D721Med (cell line): Measurements from ENCODE around the gene ZFHX3.

ENCODE experiments used
- DNase-seq: peaks from one replicate; pipeline ENCODE4 v3.0.0; 2011; ENCODE audit warnings: low spot score; ENCODE audit not compliant: insufficient read length
- FAIRE-seq: peaks from 2 replicates; lab custom pipeline; 2011; peaks lifted over from hg19 to GRCh38; lab: Jason Lieb, UNC
- TF ChIP-seq, protein P1 (sequence below): IDR thresholded peaks from 2 replicates; pipeline ENCODE4 v1.5.1; 2012; ENCODE audit warnings: mild to moderate bottlenecking, control low read depth; ENCODE audit not compliant: insufficient read depth; ENCODE audit errors: missing control alignments

ZFHX3 gene

DNA sequence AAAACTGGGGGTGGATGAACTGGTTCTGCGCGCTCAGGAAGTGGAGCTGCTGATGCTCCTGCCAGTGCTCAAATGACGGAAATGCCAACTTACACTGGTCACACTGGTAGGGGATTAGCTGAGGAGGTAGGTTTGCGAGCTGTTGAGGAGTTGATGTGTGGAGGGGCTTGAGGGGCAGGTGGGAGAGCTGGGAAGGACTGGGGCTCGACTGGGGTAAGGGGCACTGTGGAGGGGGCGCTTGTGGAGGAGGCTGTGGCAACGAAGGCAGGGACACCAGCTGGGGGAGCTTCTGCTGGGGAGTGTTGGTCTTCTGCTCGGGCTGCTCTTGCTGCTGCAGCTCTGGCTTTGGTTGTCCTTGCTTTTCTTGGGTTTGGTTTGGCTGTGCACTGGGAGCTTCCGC is 252.9 kb downstream of the ZFHX3 start:
- TF ChIP-seq, protein P1, sequence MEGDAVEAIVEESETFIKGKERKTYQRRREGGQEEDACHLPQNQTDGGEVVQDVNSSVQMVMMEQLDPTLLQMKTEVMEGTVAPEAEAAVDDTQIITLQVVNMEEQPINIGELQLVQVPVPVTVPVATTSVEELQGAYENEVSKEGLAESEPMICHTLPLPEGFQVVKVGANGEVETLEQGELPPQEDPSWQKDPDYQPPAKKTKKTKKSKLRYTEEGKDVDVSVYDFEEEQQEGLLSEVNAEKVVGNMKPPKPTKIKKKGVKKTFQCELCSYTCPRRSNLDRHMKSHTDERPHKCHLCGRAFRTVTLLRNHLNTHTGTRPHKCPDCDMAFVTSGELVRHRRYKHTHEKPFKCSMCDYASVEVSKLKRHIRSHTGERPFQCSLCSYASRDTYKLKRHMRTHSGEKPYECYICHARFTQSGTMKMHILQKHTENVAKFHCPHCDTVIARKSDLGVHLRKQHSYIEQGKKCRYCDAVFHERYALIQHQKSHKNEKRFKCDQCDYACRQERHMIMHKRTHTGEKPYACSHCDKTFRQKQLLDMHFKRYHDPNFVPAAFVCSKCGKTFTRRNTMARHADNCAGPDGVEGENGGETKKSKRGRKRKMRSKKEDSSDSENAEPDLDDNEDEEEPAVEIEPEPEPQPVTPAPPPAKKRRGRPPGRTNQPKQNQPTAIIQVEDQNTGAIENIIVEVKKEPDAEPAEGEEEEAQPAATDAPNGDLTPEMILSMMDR: no peak
- FAIRE-seq (no peak), DNase-seq (no peak)

DNA sequence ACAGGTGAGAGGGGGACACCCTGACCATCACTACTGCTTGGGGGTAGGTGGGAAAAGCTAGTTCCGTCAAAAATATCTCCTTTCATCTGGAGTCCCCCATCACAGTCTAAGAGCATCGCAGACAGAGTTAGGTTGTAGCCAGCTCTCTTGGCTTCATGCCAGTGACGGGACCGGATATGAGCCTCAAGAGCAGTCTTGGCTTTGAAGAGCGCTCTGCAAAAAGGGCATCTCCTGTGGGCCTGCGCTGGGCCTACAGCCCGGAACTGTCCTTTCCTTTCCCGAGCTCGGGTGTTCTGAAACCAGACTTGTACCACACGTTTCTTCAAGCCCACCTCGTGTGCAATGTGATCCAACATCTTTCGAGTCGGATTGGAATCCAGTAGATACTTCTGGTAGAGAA is 253.6 kb downstream of the ZFHX3 start:
- no peak for DNase-seq
- TF ChIP-seq, protein P1: no peak
- no peak for FAIRE-seq

DNA sequence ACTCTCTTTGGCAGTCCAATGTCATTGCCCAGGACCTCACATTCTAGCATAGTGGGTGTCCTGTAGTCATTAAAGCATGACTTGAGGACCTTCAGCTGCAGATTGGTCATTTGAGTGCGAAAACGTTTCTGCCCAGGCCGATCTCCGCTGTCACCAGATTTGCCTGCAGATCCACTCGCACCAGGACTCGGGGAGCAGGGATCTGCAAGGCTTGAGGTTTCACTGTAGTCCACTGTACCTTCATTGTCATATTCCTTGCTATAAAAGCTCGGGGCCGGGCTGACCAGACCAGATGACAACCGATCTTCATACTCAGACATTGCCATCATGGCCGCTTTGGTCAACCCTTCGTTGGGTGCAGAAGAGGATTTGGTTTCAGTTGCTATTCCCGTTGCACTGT is 254.2 kb downstream of the ZFHX3 start:
- TF ChIP-seq, protein P1: no peak
- DNase-seq (no peak), FAIRE-seq (no peak)

DNA sequence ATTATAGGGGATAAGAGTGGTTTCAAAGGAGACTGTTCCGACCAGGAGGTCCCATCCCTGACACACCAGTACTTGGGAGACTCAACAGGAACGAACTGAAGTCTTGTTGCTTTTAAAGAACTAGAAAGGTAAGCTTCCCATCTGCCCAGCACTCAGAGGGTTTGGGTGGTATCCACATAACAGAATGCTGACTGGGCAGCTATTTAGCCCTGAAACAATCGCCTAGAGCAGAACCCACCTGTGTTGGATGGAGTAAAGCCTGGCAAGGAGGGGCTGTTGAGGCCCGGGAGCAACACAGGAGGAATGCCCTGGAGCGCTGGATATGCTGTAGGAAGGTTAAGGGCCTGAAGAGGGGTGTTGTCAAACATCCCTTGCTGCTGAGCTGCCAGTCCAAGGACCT is 254.9 kb downstream of the ZFHX3 start:
- no peak for DNase-seq
- TF ChIP-seq, protein P1: no peak
- FAIRE-seq: no peak

DNA sequence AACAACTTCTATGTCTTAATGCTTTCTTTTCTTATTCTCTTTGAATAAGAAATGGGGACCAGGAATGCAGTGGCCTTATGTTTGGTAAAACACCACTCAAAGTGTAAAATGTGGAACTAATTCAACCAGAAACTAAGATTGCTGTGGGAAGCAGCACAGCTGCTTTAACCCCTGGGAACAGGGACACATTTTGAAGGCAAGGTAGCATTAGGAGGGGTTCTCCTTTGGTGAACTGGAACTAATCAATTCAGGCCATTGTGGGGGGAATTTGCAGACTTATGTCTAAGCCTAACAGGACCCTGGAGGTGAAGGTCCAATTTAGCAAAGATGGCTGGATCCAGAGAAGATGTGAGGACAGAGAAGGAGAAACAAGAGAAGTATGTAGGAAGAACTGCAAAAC is 256.1 kb downstream of the ZFHX3 start:
- FAIRE-seq (no peak), DNase-seq (no peak)
- TF ChIP-seq, protein P1: no peak

DNA sequence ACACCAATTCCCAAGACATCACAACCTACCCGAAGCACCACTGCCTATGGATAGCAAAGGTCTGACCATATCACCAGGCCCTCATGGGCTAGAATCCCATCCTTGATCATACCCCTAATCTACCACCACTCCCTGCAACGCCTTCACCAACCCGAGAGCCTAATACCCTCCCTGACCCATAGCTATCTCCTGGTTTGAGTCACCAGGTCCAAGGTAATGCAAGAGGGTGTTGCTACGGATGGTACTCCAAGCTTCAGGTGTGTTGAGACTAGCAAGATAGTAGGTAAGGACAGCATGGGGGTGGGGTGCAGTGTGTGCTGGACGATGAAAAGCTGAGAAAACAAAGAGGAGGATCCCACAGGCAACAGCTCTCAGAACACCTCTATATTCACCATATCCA is 258.0 kb downstream of the ZFHX3 start:
- DNase-seq: no peak
- TF ChIP-seq, protein P1: no peak
- FAIRE-seq: no peak

DNA sequence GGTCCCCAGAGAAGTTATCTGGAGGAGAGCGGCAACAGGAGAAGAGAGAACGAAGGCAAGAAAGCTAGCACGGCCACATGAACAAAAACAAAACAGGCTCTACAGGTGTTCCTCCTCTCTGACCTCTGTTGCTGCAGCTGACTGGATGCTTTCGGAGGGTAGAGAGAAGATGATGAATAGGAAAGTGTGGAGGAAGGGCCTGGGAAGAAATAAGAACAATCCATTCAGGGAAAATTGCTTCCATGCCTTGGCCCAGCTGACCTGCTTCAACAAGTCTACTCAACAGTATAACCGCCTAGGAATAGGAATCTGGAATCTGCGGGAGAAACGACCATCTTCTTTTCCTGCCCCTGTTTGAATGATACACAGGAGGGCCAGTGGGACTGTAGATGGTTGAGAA is 258.5 kb downstream of the ZFHX3 start:
- FAIRE-seq: no peak
- TF ChIP-seq, protein P1: no peak
- DNase-seq: no peak
